Muscle layer of duodenum (tissue), 2 donors: ENCODE data around the gene LINC01488.

Source experiments
- H3K27ac ChIP-seq: one replicate; pipeline ENCODE4 v1.7.0; 2013; ENCODE audit warnings: mild to moderate bottlenecking, low read length
- H3K27me3 ChIP-seq: one replicate; pipeline ENCODE4 v1.7.0; 2013; ENCODE audit warnings: low read depth, mild to moderate bottlenecking, control low read depth, low read length
- H3K36me3 ChIP-seq, 2 donors: one replicate each; pipeline ENCODE4 v1.7.0; 2013; ENCODE audit warnings: low read length in 2 of 2, control low read depth in 1 of 2, mild to moderate bottlenecking in 1 of 2; ENCODE audit not compliant: insufficient read depth in 2 of 2, control insufficient read depth in 1 of 2
- H3K4me1 ChIP-seq, 2 donors: one replicate each; pipeline ENCODE4 v1.7.0; 2013; ENCODE audit warnings: low read length in 2 of 2, mild to moderate bottlenecking in 2 of 2, control low read depth in 1 of 2, moderate library complexity in 1 of 2; ENCODE audit not compliant: insufficient read depth in 2 of 2, control insufficient read depth in 1 of 2
- H3K4me3 ChIP-seq, 2 donors: one replicate each; pipeline ENCODE4 v1.7.0; 2013; ENCODE audit warnings: low read length in 2 of 2, low read depth in 1 of 2, mild to moderate bottlenecking in 1 of 2
- H3K9me3 ChIP-seq, 2 donors: one replicate each; pipeline ENCODE4 v1.7.0; 2013; ENCODE audit warnings: low read length in 2 of 2, control low read depth in 1 of 2, mild to moderate bottlenecking in 1 of 2; ENCODE audit not compliant: control insufficient read depth in 1 of 2
- donor health status: healthy.

Gene LINC01488

DNA sequence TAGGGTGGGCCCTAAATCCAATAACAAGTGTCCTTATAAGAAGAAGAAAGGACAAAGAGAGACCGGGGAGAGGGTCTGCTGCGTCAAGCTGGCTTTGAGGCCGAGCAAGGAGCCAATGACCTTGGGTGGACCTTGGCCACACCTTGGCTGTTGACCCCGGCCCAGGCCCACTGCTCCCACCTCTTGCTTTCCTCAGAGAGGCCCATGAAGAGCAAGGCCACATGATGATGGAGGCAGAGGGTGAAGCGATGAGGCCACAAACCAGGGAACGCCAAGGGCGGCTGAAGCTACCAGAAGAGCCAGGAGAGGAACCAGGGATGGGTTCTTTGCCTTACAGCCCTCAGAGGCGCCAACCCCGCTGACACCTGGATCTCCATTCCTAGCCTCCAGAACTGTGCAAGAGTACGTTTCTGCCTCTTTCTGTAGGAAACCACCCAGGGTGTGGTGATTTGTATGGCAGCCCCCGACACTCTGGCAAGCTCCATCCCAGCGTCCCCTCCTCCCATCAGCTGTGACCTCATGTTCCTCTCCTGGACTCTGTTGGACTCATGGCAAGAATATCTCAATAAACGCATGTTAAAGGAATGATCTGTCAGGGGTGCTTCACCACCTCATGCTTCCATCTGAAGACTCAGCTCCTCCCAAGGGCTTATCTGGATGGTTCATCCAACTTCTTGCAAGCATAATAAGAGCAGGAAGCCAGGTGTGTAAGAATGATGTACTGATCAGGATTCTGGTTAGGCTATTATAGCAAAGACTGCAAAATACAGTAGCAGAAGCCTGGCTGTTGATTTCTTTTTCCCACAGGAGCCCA is 41.6 kb upstream of the LINC01488 start:
- H3K4me1 ChIP-seq: peaks cover 11 to 21% of the 10 kb centered on the region in 2 donors
- no peak overlapping the region for H3K4me3 ChIP-seq
- H3K9me3 ChIP-seq: no peaks in the 10 kb centered on the region

DNA sequence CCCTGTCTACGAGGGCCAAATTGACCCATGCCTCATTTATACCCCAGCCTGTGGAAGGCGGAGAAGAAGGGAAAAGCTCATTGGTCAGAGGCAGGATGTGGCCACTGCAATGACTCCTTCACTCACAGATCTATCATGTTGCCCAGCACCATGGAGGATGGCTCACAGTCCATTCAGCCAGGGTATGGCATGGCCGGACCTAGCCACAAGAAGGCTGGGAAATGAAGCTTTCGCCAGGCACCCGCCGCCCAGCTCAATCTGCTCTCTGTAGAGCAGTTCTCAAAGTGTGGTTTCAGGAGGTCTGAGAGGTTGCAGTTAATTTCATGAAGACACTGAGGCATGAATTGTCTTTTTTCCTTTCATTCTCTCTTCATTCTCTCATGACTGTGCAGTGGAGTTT is 40.6 kb upstream of the LINC01488 start:
- peaks cover 11 to 23% of the 10 kb centered on the region in 2 donors for H3K4me1 ChIP-seq
- no peak overlapping the region for H3K4me3 ChIP-seq
- H3K27me3 ChIP-seq: no peaks in the 10 kb centered on the region
- H3K36me3 ChIP-seq: no peaks in the 10 kb centered on the region
- no peaks in the 10 kb centered on the region for H3K9me3 ChIP-seq
- no peak overlapping the region for H3K27ac ChIP-seq

More for the DNA sequence above, 41.6 kb upstream of the LINC01488 start:
- Histone ChIP-seq H3K36me3 (no peaks in the 10 kb centered on the region), H3K27me3 (no peaks in the 10 kb centered on the region), H3K27ac (no peak overlapping the region)

DNA sequence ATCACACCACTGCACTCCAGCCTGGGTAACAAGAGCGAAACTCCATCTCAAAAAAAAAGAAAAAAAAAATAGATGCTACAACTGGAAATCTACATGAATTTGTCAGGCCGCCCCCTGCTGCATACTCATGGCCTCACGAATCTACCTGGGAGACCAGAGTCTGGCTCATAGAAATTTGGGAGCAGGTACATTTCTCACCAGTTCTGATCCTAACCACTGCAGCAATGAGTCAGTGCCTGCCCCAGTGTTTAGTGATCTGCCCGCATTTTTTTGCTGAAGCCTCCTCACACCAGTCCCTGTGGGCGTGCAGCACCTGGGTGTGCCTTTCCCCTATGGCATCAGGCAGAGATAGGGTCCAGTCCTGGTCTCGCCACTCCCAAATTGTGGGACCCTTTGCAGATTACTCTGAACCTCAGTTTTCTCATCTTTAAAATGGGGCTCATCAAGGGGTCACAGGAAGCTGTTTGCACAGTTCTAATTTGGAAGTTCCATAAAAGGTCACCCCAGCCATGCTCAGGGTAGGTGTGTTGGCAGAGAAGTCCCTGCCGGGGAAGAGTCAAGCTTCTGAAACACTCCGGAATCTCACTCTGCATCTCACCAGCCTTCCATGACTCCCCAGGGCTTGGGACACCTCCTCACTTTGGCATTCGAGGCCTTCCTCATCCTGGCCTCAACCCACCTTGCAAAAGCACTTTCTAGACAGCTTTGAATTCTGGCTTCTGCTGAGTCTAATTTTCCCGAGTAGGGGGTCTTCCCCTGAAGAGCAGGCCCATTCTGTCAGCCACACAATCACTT is 39.3 kb upstream of the LINC01488 start:
- H3K4me3 ChIP-seq: peak overlapping the region in 1 of 2 donors; percentile 59
- H3K9me3 ChIP-seq: no peaks in the 10 kb centered on the region
- H3K36me3 ChIP-seq: no peaks in the 10 kb centered on the region
- H3K4me1 ChIP-seq: peaks cover 11 to 23% of the 10 kb centered on the region in 2 donors
- H3K27ac ChIP-seq: peak overlapping the region; percentile 31
- no peaks in the 10 kb centered on the region for H3K27me3 ChIP-seq

DNA sequence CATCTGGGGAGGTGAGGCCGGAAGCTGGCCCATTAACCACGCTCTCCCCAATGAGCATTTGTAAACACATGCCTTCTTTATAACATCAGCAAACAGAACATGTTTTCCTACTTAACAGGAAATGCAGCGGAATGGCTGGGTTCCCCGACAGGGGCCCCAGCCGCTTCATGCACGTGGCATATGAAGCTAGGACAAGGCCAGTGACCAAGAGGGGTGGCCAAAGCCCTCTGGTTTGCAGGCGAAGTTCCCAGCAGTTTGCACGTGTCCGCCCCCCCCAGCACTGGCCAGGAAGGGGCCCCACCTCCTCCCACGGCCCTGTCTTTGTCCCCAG is 38.7 kb upstream of the LINC01488 start:
- peaks cover 11 to 23% of the 10 kb centered on the region in 2 donors for H3K4me1 ChIP-seq
- peak overlapping the region; percentile 50 to 59 for H3K4me3 ChIP-seq
- H3K27me3 ChIP-seq: no peaks in the 10 kb centered on the region

DNA sequence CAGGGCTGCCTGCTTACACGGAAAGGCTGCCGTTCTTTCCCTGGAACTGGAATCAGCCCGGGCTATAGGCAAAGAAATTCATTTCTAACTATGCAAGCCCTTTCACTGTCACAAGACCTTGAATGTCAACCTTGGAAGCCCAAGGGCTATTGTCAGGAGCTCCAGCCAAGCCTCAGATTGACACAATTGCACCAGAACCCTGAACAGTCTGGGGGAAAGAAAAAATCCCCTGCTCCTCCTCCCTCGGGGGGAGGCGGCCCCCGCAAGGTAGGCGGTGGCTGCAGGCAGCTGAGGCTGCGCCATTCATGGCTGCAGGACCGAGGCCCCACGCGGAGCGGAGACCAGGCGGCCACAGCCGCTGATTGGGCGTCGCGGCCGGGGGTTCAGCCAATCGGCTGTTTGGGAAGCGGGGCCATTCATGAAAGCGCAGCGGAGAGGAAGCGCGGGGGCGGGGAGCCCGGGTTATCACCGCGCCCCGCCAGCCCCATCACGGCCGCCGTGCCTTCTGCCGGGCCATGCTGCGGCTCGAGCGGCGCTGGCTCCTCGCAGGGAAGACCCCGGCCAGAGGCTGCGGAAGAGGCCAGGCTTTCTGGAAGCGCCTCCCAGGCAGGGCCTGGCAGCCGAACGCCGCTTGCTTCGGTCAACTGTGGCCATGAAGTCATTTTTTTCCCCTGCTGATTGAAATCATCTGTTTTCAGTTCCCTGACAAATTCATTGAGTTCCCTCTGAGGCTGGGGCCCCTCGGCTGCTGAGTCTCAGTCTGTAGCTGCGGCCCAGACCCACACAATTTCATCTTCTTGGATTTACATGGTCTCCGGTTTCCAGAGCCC is 38.1 kb upstream of the LINC01488 start:
- peak overlapping the region; percentile 50 to 59 for H3K4me3 ChIP-seq
- no peaks in the 10 kb centered on the region for H3K27me3 ChIP-seq
- no peaks in the 10 kb centered on the region for H3K36me3 ChIP-seq
- H3K9me3 ChIP-seq: no peaks in the 10 kb centered on the region
- peaks cover 11 to 23% of the 10 kb centered on the region in 2 donors for H3K4me1 ChIP-seq
- peak overlapping the region; percentile 79 for H3K27ac ChIP-seq

More for the DNA sequence above, 38.7 kb upstream of the LINC01488 start:
- H3K36me3 ChIP-seq: no peaks in the 10 kb centered on the region
- peak overlapping the region; percentile 31 for H3K27ac ChIP-seq
- H3K9me3 ChIP-seq: no peaks in the 10 kb centered on the region

DNA sequence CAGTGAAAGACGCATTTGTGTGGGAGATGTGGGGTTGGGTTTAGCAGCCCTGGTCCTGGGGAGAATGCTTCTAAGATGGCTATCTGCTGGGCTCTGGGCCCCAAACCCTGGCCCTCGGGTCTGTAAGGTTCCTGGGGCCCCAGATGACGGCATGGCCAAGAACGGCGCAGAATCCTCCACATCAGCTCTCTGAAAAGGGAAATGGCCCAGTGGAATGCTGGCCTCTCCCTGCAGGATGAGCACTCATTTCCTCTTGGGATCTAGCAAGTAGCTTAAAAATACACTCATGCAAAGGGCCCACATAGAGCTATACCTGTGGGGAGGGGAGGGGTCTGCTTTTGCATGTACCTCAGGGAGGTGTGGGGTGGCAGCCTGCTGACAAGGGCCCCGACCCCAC is 37.5 kb upstream of the LINC01488 start:
- Histone ChIP-seq H3K27me3 (no peaks in the 10 kb centered on the region), H3K27ac (peak overlapping the region; percentile 79), H3K4me3 (peak overlapping the region; percentile 50 to 59), H3K36me3 (no peaks in the 10 kb centered on the region), H3K9me3 (no peaks in the 10 kb centered on the region), H3K4me1 (peaks cover 12 to 24% of the 10 kb centered on the region in 2 donors)

DNA sequence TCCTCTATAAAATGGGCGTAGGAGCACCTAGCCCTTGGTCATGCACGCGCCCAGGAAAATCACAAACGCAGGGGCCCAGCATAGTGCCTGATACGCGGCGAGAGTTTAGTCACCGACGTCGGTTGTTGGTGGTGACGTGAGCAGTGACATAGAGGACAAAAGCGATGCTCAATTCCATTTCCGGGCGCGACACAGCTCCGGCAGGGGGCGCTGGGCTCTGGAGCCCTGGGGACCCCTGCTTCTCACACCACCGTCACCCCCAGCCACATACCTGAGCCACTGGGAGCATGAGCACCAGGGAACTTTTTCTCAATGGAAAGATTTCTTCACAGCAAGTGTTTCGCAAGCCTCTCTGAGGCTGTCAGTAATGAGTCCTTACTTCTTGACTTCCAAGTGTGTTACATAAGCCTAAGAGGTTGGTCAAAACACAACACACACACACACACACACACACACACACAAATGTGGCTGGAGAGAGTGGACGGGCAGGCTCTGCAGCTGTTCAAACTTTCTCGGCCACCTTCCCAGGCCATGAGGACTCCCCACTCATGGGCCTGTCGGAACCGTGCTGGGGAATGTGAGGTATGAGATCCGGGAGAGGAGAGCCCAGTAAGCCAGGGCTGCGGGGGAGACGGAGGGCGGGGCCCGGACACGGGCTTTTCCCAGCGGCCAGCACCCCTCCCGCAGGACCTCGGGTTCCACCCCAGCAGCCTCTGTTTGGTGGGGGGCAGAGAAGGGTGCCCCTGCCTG is 36.9 kb upstream of the LINC01488 start:
- Histone ChIP-seq H3K4me3 (peak overlapping the region in 1 of 2 donors; percentile 59), H3K27ac (peak overlapping the region; percentile 79), H3K9me3 (no peaks in the 10 kb centered on the region), H3K36me3 (no peaks in the 10 kb centered on the region), H3K27me3 (no peaks in the 10 kb centered on the region), H3K4me1 (peaks cover 14 to 29% of the 10 kb centered on the region in 2 donors)

DNA sequence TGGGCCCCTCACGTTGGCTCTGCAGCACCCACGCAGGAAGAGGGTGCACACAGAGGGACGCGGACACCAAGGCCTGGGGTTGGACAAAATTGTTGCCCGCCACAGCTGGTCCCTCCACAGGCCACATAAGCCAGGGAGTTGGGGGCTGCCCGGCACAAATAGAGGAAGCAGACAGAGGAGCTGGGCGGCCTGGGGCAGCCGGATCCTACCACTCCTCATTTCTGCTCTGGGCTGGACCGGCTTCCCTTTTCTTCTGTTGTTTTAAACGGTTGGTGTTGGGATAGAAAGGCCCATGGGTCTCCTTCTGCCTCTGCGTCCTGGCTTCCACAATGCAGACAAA is 36.4 kb upstream of the LINC01488 start:
- H3K9me3 ChIP-seq: no peaks in the 10 kb centered on the region
- no peak overlapping the region for H3K27ac ChIP-seq
- no peaks in the 10 kb centered on the region for H3K27me3 ChIP-seq
- no peak overlapping the region for H3K4me3 ChIP-seq
- H3K36me3 ChIP-seq: no peaks in the 10 kb centered on the region
- peaks cover 14 to 30% of the 10 kb centered on the region in 2 donors for H3K4me1 ChIP-seq

DNA sequence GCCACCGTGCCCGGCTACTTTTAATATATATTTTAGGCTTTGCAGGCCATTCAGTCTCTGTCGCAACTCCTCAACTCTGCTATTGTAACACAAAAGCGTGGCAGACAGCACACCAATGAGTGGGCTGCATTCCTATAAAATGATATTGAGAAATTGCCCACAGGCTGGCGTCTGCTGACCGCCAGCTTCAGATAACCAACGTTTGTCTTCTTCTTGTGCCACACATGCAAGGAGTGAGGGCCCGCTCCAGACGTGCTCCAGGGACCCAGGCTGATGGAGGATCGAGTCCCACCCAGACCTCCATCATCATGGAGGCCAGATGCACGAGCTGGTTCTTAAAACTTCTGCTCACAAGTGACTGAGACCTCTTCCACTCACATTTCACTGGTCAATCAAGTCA is 35.4 kb upstream of the LINC01488 start:
- Histone ChIP-seq H3K27me3 (no peaks in the 10 kb centered on the region), H3K4me1 (peaks cover 14 to 30% of the 10 kb centered on the region in 2 donors), H3K9me3 (no peaks in the 10 kb centered on the region), H3K27ac (no peak overlapping the region), H3K4me3 (no peak overlapping the region), H3K36me3 (no peaks in the 10 kb centered on the region)

DNA sequence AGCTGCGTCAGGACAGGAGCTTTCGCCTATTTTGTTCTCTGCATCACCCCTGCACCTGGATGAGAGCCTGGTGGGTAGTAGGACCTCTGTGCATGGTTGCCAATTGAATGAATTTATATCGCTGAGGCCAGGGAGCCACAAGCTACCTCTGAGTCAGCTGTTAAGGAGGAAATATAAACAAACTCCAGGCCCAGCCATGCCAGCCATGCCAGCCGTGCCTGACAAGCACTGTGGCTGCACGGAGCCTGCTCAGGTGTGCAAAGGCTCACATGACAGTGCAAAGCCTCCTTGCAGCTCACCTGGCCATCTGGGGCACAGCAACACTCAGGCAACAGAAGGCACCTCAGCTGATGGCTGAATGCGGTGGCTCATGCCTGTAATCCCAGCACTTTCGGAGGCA is 33.7 kb upstream of the LINC01488 start:
- no peak overlapping the region for H3K4me3 ChIP-seq
- H3K27me3 ChIP-seq: no peaks in the 10 kb centered on the region
- H3K36me3 ChIP-seq: no peaks in the 10 kb centered on the region
- no peak overlapping the region for H3K27ac ChIP-seq
- peaks cover 11 to 27% of the 10 kb centered on the region in 2 donors for H3K4me1 ChIP-seq
- H3K9me3 ChIP-seq: no peaks in the 10 kb centered on the region
